ENCODE measurements around the gene RNF135. TPM values are rescaled to one million over a fixed set of nuclear protein-coding genes. Genes with fewer than 3 reads are reported as not detected.

The RNF135 gene, protein sequence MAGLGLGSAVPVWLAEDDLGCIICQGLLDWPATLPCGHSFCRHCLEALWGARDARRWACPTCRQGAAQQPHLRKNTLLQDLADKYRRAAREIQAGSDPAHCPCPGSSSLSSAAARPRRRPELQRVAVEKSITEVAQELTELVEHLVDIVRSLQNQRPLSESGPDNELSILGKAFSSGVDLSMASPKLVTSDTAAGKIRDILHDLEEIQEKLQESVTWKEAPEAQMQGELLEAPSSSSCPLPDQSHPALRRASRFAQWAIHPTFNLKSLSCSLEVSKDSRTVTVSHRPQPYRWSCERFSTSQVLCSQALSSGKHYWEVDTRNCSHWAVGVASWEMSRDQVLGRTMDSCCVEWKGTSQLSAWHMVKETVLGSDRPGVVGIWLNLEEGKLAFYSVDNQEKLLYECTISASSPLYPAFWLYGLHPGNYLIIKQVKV
- 4.6 TPM for total RNA-seq
- long read RNA-seq, partial matches to known transcripts: 0 of 5 reads
- long read RNA-seq, other reads (novel, unspliced or antisense): 2 of 5 reads

DNA sequence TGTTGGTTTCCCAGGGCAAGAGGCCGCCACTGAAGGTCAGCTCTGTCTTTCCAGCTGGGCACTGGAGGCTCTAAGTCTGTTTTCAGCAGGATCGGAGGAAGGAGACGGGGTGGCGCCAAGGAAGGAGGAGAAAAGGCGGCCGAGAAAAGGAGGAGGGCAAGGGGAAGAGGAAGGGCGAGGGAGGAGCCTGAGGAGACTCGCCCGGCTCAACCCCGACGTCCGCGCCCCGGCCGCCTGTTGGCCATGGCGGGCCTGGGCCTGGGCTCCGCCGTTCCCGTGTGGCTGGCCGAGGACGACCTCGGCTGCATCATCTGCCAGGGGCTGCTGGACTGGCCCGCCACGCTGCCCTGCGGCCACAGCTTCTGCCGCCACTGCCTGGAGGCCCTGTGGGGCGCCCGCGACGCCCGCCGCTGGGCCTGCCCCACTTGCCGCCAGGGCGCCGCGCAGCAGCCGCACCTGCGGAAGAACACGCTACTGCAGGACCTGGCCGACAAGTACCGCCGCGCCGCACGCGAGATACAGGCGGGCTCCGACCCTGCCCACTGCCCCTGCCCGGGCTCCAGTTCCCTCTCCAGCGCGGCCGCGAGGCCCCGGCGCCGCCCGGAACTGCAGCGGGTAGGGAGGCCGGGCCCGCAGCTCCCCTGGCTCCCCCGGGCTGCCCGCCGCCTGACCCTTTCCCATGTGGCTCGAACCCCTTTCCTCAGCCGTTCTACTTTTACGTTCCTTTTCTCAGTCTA, at the start of gene RNF135:
RNF135 (plus strand) TSS at position 209 of the 737 bp plus-strand sequence; CDS start at position 244, 35 bp downstream.
- no peaks in the 10 kb centered on the region for H3K9me3 ChIP-seq (replicated peaks)
- H3K27me3 ChIP-seq (ENCODE audit: low read depth): no peaks in the 10 kb centered on the region
- peak within 1 kb of the TSS; percentile 82 for H3K4me3 ChIP-seq
- H3K27ac ChIP-seq (replicated peaks): peak within 1 kb of the TSS; percentile 95
- DNase-seq: peak; percentile 86
- intact Hi-C loops (cut with micrococcal nuclease): no loop called here
- H3K36me3 ChIP-seq: peaks cover 10% of the 10 kb centered on the region
- TF ChIP-seq, protein P1, sequence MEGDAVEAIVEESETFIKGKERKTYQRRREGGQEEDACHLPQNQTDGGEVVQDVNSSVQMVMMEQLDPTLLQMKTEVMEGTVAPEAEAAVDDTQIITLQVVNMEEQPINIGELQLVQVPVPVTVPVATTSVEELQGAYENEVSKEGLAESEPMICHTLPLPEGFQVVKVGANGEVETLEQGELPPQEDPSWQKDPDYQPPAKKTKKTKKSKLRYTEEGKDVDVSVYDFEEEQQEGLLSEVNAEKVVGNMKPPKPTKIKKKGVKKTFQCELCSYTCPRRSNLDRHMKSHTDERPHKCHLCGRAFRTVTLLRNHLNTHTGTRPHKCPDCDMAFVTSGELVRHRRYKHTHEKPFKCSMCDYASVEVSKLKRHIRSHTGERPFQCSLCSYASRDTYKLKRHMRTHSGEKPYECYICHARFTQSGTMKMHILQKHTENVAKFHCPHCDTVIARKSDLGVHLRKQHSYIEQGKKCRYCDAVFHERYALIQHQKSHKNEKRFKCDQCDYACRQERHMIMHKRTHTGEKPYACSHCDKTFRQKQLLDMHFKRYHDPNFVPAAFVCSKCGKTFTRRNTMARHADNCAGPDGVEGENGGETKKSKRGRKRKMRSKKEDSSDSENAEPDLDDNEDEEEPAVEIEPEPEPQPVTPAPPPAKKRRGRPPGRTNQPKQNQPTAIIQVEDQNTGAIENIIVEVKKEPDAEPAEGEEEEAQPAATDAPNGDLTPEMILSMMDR (IDR thresholded peaks at IDR 0.05; ENCODE audit: borderline replicate concordance): peak; percentile 64
- peaks cover 24% of the 10 kb centered on the region for H3K4me1 ChIP-seq

GRCh38 chr17:30921544-30922196, 49.2 kb upstream of the RNF135 start, which contains the start of gene ADAP2:
Gene ADAP2 (plus strand): TSS chr17:30921945. CDS start chr17:30922015, 70 bp downstream.
- peaks cover 58% of the 10 kb centered on the region for H3K27me3 ChIP-seq (ENCODE audit: low read depth)
- intact Hi-C loops (cut with micrococcal nuclease): no loop called here
- peaks cover 24% of the 10 kb centered on the region for H3K4me1 ChIP-seq
- TF ChIP-seq, protein P1 (IDR thresholded peaks at IDR 0.05; ENCODE audit: borderline replicate concordance): no peak
- no peaks in the 10 kb centered on the region for H3K9me3 ChIP-seq (replicated peaks)
- peak; percentile 68 for DNase-seq
- peaks cover 3% of the 10 kb centered on the region for H3K36me3 ChIP-seq
- H3K27ac ChIP-seq (replicated peaks): peak within 1 kb of the TSS; percentile 78
- peak within 1 kb of the TSS; percentile 74 for H3K4me3 ChIP-seq

GRCh38 chr17:30922235-30923030, 48.4 kb upstream of the RNF135 start:
- peaks cover 3% of the 10 kb centered on the region for H3K36me3 ChIP-seq
- peaks cover 62% of the 10 kb centered on the region for H3K27me3 ChIP-seq (ENCODE audit: low read depth)

DNA sequence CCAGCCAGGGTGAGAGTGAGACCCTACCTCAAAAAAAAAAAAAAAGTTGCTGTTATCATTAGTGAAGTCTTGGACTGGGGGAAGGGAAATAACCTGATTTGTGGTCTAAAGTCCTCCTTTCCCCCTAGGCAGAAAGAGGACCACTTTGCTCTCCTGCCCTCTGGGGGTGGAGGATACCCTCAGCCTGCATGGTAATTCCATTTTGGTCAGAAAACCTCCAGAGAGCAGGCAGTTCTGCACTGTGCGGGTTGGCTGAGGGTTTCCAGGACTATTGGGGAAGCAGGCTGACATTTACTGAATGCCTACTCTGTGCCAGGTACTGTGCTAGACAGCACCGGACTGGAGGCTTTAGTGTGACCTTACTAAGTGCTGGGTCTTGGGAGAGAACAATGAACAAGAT, 46.5 kb upstream of the RNF135 start:
- H3K4me1 ChIP-seq: peaks cover 24% of the 10 kb centered on the region
- intact Hi-C loops (cut with micrococcal nuclease): no loop called here

More at GRCh38 chr17:30922235-30923030, 48.4 kb upstream of the RNF135 start:
- no peaks in the 10 kb centered on the region for H3K9me3 ChIP-seq (replicated peaks)
- H3K27ac ChIP-seq (replicated peaks): peak overlapping the region; percentile 78
- DNase-seq: peak; percentile 17
- peak overlapping the region; percentile 74 for H3K4me3 ChIP-seq
- TF ChIP-seq, protein P1 (IDR thresholded peaks at IDR 0.05; ENCODE audit: borderline replicate concordance): no peak
- H3K4me1 ChIP-seq: peaks cover 24% of the 10 kb centered on the region
- intact Hi-C loops (cut with micrococcal nuclease): no loop called here

More for the DNA sequence above, 46.5 kb upstream of the RNF135 start:
- Histone ChIP-seq H3K27me3 (ENCODE audit: low read depth) (peaks cover 62% of the 10 kb centered on the region), H3K27ac (replicated peaks) (no peak overlapping the region), H3K36me3 (peaks cover 3% of the 10 kb centered on the region), H3K4me3 (no peak overlapping the region), H3K9me3 (replicated peaks) (no peaks in the 10 kb centered on the region)
- DNase-seq: no peak
- TF ChIP-seq, protein P1 (IDR thresholded peaks at IDR 0.05; ENCODE audit: borderline replicate concordance): no peak
